H9 (cell line): Measurements from ENCODE around the gene CCDC40. TPM values are rescaled to one million over a fixed set of nuclear protein-coding genes. Genes with fewer than 3 reads are reported as not detected.
A peak's percentile ranks its signal among the peaks of the same experiment; 100 is the strongest.

Experiments
- DNase-seq: peaks from one replicate; pipeline ENCODE4 v3.0.0-alpha.2; 2017
- H2AFZ ChIP-seq: one replicate; pipeline ENCODE4 v1.6.1; 2013; ENCODE audit warnings: mild to moderate bottlenecking, low read length, control low read depth, moderate library complexity
- H2AK5ac ChIP-seq: 2 replicates; pipeline ENCODE4 v1.6.1; 2013; ENCODE audit warnings: low read length, control low read depth, mixed read lengths; ENCODE audit not compliant: insufficient read length
- H2BK120ac ChIP-seq: one replicate; pipeline ENCODE4 v1.6.1; 2013; ENCODE audit warnings: low read depth, mild to moderate bottlenecking, low read length, control low read depth, inconsistent platforms; ENCODE audit not compliant: poor library complexity, severe bottlenecking
- H2BK12ac ChIP-seq: 2 replicates; pipeline ENCODE4 v1.6.1; 2013; ENCODE audit warnings: low read length, control low read depth, mixed read lengths, low read depth; ENCODE audit not compliant: insufficient read length
- H2BK15ac ChIP-seq: 2 replicates; pipeline ENCODE4 v1.6.1; 2013; ENCODE audit warnings: low read depth, low read length, control low read depth
- H2BK20ac ChIP-seq: one replicate; pipeline ENCODE4 v1.6.1; 2013; ENCODE audit warnings: low read depth, mild to moderate bottlenecking, low read length, control low read depth, inconsistent platforms; ENCODE audit not compliant: poor library complexity, severe bottlenecking
- H2BK5ac ChIP-seq: 2 replicates; pipeline ENCODE4 v1.6.1; 2013; ENCODE audit warnings: low read length, control low read depth, mixed read lengths; ENCODE audit not compliant: insufficient read length
- H3K14ac ChIP-seq: 2 replicates; pipeline ENCODE4 v1.6.1; 2013; ENCODE audit warnings: low read length, control low read depth; ENCODE audit not compliant: insufficient read depth
- H3K18ac ChIP-seq: 2 replicates; pipeline ENCODE4 v1.6.1; 2013; ENCODE audit warnings: low read depth, mild to moderate bottlenecking, mixed read lengths, low read length, control low read depth; ENCODE audit not compliant: insufficient read length
- H3K23ac ChIP-seq: 2 replicates; pipeline ENCODE4 v1.6.1; 2013; ENCODE audit warnings: low read length, control low read depth, mixed read lengths, low read depth; ENCODE audit not compliant: insufficient read length
- H3K23me2 ChIP-seq: 2 replicates; pipeline ENCODE4 v1.6.1; 2013; ENCODE audit warnings: low read depth, mild to moderate bottlenecking, mixed read lengths, low read length, control low read depth; ENCODE audit not compliant: insufficient read length, poor library complexity, severe bottlenecking
- H3K27ac ChIP-seq: 2 replicates; pipeline ENCODE4 v1.5.1; 2013; ENCODE audit warnings: low read length, control low read depth, mixed read lengths, low read depth; ENCODE audit not compliant: insufficient read length
- H3K27me3 ChIP-seq: 2 replicates; pipeline ENCODE4 v1.6.1; 2013; ENCODE audit warnings: low read length, control low read depth, inconsistent platforms; ENCODE audit not compliant: insufficient read depth
- H3K4ac ChIP-seq: 2 replicates; pipeline ENCODE4 v1.6.1; 2013; ENCODE audit warnings: low read depth, mild to moderate bottlenecking, control low read depth, inconsistent platforms, low read length, moderate library complexity
- H3K4me1 ChIP-seq: 2 replicates; pipeline ENCODE4 v1.6.1; 2013; ENCODE audit warnings: low read length, control low read depth, inconsistent platforms; ENCODE audit not compliant: insufficient read depth
- H3K4me2 ChIP-seq: 2 replicates; pipeline ENCODE4 v1.6.1; 2013; ENCODE audit warnings: low read length, control low read depth, mixed read lengths; ENCODE audit not compliant: insufficient read length, insufficient read depth
- H3K56ac ChIP-seq: 2 replicates; pipeline ENCODE4 v1.6.1; 2013; ENCODE audit warnings: low read depth, mild to moderate bottlenecking, mixed read lengths, low read length, control low read depth; ENCODE audit not compliant: insufficient read length
- H3K79me1 ChIP-seq: 2 replicates; pipeline ENCODE4 v1.6.1; 2013; ENCODE audit warnings: low read depth, mild to moderate bottlenecking, moderate library complexity, low read length, control low read depth, inconsistent platforms; ENCODE audit not compliant: insufficient read depth, poor library complexity, severe bottlenecking
- H3K79me2 ChIP-seq: 2 replicates; pipeline ENCODE4 v1.6.1; 2013; ENCODE audit warnings: low read length, control low read depth, inconsistent platforms; ENCODE audit not compliant: insufficient read depth
- H3K9ac ChIP-seq: 2 replicates; pipeline ENCODE4 v1.6.1; 2013; ENCODE audit warnings: low read length, control low read depth, mixed read lengths; ENCODE audit not compliant: insufficient read length; ENCODE audit errors: extremely low read depth
- H3K9me3 ChIP-seq: one replicate; pipeline ENCODE4 v1.6.1; 2013; ENCODE audit warnings: low read depth, low read length, inconsistent platforms; ENCODE audit not compliant: control insufficient read depth
- H3T11ph ChIP-seq: one replicate; pipeline ENCODE4 v1.6.1; 2013; ENCODE audit warnings: mild to moderate bottlenecking, low read length, control low read depth, inconsistent platforms
- H4K20me1 ChIP-seq: one replicate; pipeline ENCODE4 v1.6.1; 2013; ENCODE audit not compliant: control insufficient read depth, insufficient read length, insufficient read depth
- H4K5ac ChIP-seq: 2 replicates; pipeline ENCODE4 v1.6.1; 2013; ENCODE audit warnings: low read depth, mild to moderate bottlenecking, mixed read lengths, low read length, control low read depth; ENCODE audit not compliant: insufficient read length
- H4K8ac ChIP-seq: replicated peaks from 2 replicates; pipeline ENCODE4 v1.6.1; 2013; ENCODE audit warnings: low read length, control low read depth, mixed read lengths, low read depth; ENCODE audit not compliant: insufficient read length
- H4K91ac ChIP-seq: 2 replicates; pipeline ENCODE4 v1.6.1; 2013; ENCODE audit warnings: low read depth, mild to moderate bottlenecking, moderate library complexity, mixed read lengths, low read length, control low read depth; ENCODE audit not compliant: insufficient read length
- H3K27ac Mint-ChIP-seq, 3 experiments: 2 replicates in 2 of 3; 3 replicates in 1 of 3; pipeline ENCODE4 v1.8.0; 2020 to 2021; ENCODE audit warnings: mixed read lengths in 3 of 3, mild to moderate bottlenecking in 1 of 3, moderate library complexity in 1 of 3
- H3K27me3 Mint-ChIP-seq: 2 replicates; pipeline ENCODE4 v1.8.0; 2021; ENCODE audit warnings: low read depth, mild to moderate bottlenecking, moderate library complexity, mixed read lengths
- H3K36me3 Mint-ChIP-seq, 3 experiments: 2 replicates in 2 of 3; 3 replicates in 1 of 3; pipeline ENCODE4 v1.8.0; 2020 to 2021; ENCODE audit warnings: low read depth in 3 of 3, mixed read lengths in 3 of 3; ENCODE audit not compliant: insufficient read depth in 1 of 3
- H3K4me1 Mint-ChIP-seq, 2 experiments: 2 replicates each; pipeline ENCODE4 v1.8.0; 2020; ENCODE audit warnings: mixed read lengths in 2 of 2
- H3K4me3 Mint-ChIP-seq, 2 experiments: 2 replicates in 1 of 2; 3 replicates in 1 of 2; pipeline ENCODE4 v1.8.0; 2020 to 2021; ENCODE audit warnings: mild to moderate bottlenecking in 2 of 2, mixed read lengths in 2 of 2, moderate library complexity in 1 of 2
- H3K9me3 Mint-ChIP-seq, 2 experiments: 2 replicates in 1 of 2; 3 replicates in 1 of 2; pipeline ENCODE4 v1.8.0; 2020; ENCODE audit warnings: mild to moderate bottlenecking in 2 of 2, mixed read lengths in 2 of 2, moderate library complexity in 1 of 2
- WGBS: extraction: QIAGEN DNeasy Blood & Tissue Kit; methylation state at CpG from one replicate; pipeline ENCODE4 v1.1.7; 2013; ENCODE audit warnings: missing lambda C conversion rate, low lambda C conversion rate, mixed read lengths; ENCODE audit not compliant: insufficient read length; ENCODE audit errors: extremely low coverage; 5-methylcytosine and 5-hydroxymethylcytosine counted together
- total RNA-seq: library from RNA; stranded (reverse); gene quantifications from 2 replicates; pipeline ENCODE4 v1.2.1, GENCODE V29; 2021
- TF ChIP-seq, protein P1 (sequence below): fragments of 200-600 bp; sonication (generic); conservative IDR thresholded peaks from 3 replicates; pipeline ENCODE4 v1.8.0; 2021; ENCODE audit warnings: antibody characterized with exemption, mild to moderate bottlenecking

CCDC40 gene
- total RNA-seq, 1 experiment from 2014 or later, result 8.9 TPM

GRCh38 chr17:80118601-80119270, 82.3 kb downstream of the CCDC40 start:
- no peak overlapping the region for H3K18ac ChIP-seq
- H3K27me3 Mint-ChIP-seq, result no peaks in the 10 kb centered on the region
- no peak overlapping the region for H4K91ac ChIP-seq
- H2BK5ac ChIP-seq, result no peak overlapping the region
- H4K8ac ChIP-seq, result no peak overlapping the region
- H3K27ac ChIP-seq, result no peak overlapping the region
- no peak overlapping the region for H2BK15ac ChIP-seq
- no peak overlapping the region for H3K9ac ChIP-seq
- DNase-seq, result peak; percentile 27
- no peak overlapping the region for H3K4ac ChIP-seq
- H2AFZ ChIP-seq, result no peak overlapping the region
- H3K23ac ChIP-seq, result no peak overlapping the region
- peaks cover 6 to 22% of the 10 kb centered on the region in 2 experiments for H3K4me1 Mint-ChIP-seq
- WGBS, result no CpG with 5 or more reads among the region's 35 CpGs
- H2BK12ac ChIP-seq, result no peak overlapping the region
- no peaks in the 10 kb centered on the region for H3K79me2 ChIP-seq
- no peaks in the 10 kb centered on the region for H3K23me2 ChIP-seq
- H2BK20ac ChIP-seq, result no peak overlapping the region
- H2AK5ac ChIP-seq, result no peak overlapping the region
- no peak overlapping the region for H4K5ac ChIP-seq
- H3K4me2 ChIP-seq, result no peak overlapping the region
- peak overlapping the region in 1 of 3 experiments; percentile 82; a peak in 3 of 7 replicates for H3K27ac Mint-ChIP-seq
- no peak overlapping the region for H3K4me3 Mint-ChIP-seq
- H3K27me3 ChIP-seq, result no peaks in the 10 kb centered on the region
- peaks cover under 1% of the 10 kb centered on the region; the same call in 1 of the 2 replicates for H3K4me1 ChIP-seq
- no peak overlapping the region for H2BK120ac ChIP-seq
- H3K79me1 ChIP-seq, result no peaks in the 10 kb centered on the region
- no peaks in the 10 kb centered on the region for H4K20me1 ChIP-seq
- peaks cover 0 to 7% of the 10 kb centered on the region in 2 experiments; a peak in 1 of 5 replicates for H3K9me3 Mint-ChIP-seq
- TF ChIP-seq, protein P1, sequence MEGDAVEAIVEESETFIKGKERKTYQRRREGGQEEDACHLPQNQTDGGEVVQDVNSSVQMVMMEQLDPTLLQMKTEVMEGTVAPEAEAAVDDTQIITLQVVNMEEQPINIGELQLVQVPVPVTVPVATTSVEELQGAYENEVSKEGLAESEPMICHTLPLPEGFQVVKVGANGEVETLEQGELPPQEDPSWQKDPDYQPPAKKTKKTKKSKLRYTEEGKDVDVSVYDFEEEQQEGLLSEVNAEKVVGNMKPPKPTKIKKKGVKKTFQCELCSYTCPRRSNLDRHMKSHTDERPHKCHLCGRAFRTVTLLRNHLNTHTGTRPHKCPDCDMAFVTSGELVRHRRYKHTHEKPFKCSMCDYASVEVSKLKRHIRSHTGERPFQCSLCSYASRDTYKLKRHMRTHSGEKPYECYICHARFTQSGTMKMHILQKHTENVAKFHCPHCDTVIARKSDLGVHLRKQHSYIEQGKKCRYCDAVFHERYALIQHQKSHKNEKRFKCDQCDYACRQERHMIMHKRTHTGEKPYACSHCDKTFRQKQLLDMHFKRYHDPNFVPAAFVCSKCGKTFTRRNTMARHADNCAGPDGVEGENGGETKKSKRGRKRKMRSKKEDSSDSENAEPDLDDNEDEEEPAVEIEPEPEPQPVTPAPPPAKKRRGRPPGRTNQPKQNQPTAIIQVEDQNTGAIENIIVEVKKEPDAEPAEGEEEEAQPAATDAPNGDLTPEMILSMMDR, result no peak
- no peak overlapping the region for H3K56ac ChIP-seq
- no peaks in the 10 kb centered on the region for H3K9me3 ChIP-seq
- H3K36me3 Mint-ChIP-seq, result peaks cover 0 to 40% (median 7%) of the 10 kb centered on the region in 3 experiments; a peak in 4 of 7 replicates
- H3T11ph ChIP-seq, result no peak overlapping the region
- H3K14ac ChIP-seq, result no peak overlapping the region
